ENCODE data around the gene BRCA1. TPM values are rescaled to one million over a fixed set of nuclear protein-coding genes. Genes with fewer than 3 reads are reported as not detected.

Gene BRCA1
- polyA plus RNA-seq, 3 donors, result 15.8 to 17.7 (median 16.5) TPM

GRCh38 chr17:43034894-43035293 is 90.3 kb downstream of the BRCA1 start:
- no peak for DNase-seq (ENCODE audit: extremely low read depth in 1 of 11, low read depth in 9 of 11, low spot score in 4 of 11)

- peak in 1 of 11 donors; percentile 26 for DNase-seq (ENCODE audit: extremely low read depth in 1 of 11, low read depth in 9 of 11, low spot score in 4 of 11)
Observed at GRCh38 chr17:43033948-43034881, 90.9 kb downstream of the BRCA1 start.

GRCh38 chr17:43031666-43032065 is 93.5 kb downstream of the BRCA1 start:
- no peak for DNase-seq (ENCODE audit: extremely low read depth in 1 of 11, low read depth in 9 of 11, low spot score in 4 of 11)

- no peak for DNase-seq (ENCODE audit: extremely low read depth in 1 of 11, low read depth in 9 of 11, low spot score in 4 of 11)
Observed at GRCh38 chr17:43030137-43030767, 94.9 kb downstream of the BRCA1 start.

- DNase-seq (ENCODE audit: extremely low read depth in 1 of 11, low read depth in 9 of 11, low spot score in 4 of 11), result no peak
Observed at GRCh38 chr17:43028221-43028861, 96.8 kb downstream of the BRCA1 start.

GRCh38 chr17:43027091-43028032 is 97.8 kb downstream of the BRCA1 start:
- DNase-seq (ENCODE audit: extremely low read depth in 1 of 11, low read depth in 9 of 11, low spot score in 4 of 11), result no peak

GRCh38 chr17:43026595-43026994 is 98.6 kb downstream of the BRCA1 start:
- DNase-seq (ENCODE audit: extremely low read depth in 1 of 11, low read depth in 9 of 11, low spot score in 4 of 11), result peak in 1 of 11 donors; percentile 26

GRCh38 chr17:43025766-43026537 is 99.2 kb downstream of the BRCA1 start:
- no peak for DNase-seq (ENCODE audit: extremely low read depth in 1 of 11, low read depth in 9 of 11, low spot score in 4 of 11)

GRCh38 chr17:43025290-43025657 is 99.9 kb downstream of the BRCA1 start:
- no peak for DNase-seq (ENCODE audit: extremely low read depth in 1 of 11, low read depth in 9 of 11, low spot score in 4 of 11)

GRCh38 chr17:43024407-43025289 is 100.5 kb downstream of the BRCA1 start, which contains the start of gene RND2:
Gene RND2, plus strand, starts transcription at chr17:43025231. Its CDS starts 117 bp downstream, at chr17:43025348.
- DNase-seq (ENCODE audit: extremely low read depth in 1 of 11, low read depth in 9 of 11, low spot score in 4 of 11), result peak; percentile 83 to 95 (median 91)

GRCh38 chr17:43021741-43022512 is 103.2 kb downstream of the BRCA1 start, which contains the start of gene VAT1:
Gene VAT1, minus strand, starts transcription at chr17:43022385. Its CDS starts 63 bp downstream, at chr17:43022322.
- DNase-seq (ENCODE audit: extremely low read depth in 1 of 11, low read depth in 9 of 11, low spot score in 4 of 11), result peak in 3 of 11 donors; percentile 63 to 74 (median 70)

- DNase-seq (ENCODE audit: extremely low read depth in 1 of 11, low read depth in 9 of 11, low spot score in 4 of 11), result peak in 1 of 11 donors; percentile 36
Observed at GRCh38 chr17:43020789-43021740, 104.1 kb downstream of the BRCA1 start.

GRCh38 chr17:43020030-43020621 is 105.0 kb downstream of the BRCA1 start:
- DNase-seq (ENCODE audit: extremely low read depth in 1 of 11, low read depth in 9 of 11, low spot score in 4 of 11), result no peak

GRCh38 chr17:43019418-43019817 is 105.7 kb downstream of the BRCA1 start:
- no peak for DNase-seq (ENCODE audit: extremely low read depth in 1 of 11, low read depth in 9 of 11, low spot score in 4 of 11)

- DNase-seq (ENCODE audit: extremely low read depth in 1 of 11, low read depth in 9 of 11, low spot score in 4 of 11), result no peak
Observed at GRCh38 chr17:43018932-43019331, 106.2 kb downstream of the BRCA1 start.
